HG02678 (cell line): Measurements from ENCODE around the gene FRAS1.

Experiments
- ATAC-seq: cut with Tn5 transposase; IDR thresholded peaks from one replicate; pipeline ENCODE4 v1.9.1; 2021; ENCODE audit warnings: mild to moderate bottlenecking, moderate library complexity; ENCODE audit not compliant: unreplicated experiment

Gene FRAS1

GRCh38 chr4:78567500-78568060 is 510.5 kb downstream of the FRAS1 start:
- no peak for ATAC-seq

GRCh38 chr4:78568640-78569305 is 511.6 kb downstream of the FRAS1 start:
- peak; percentile 63 for ATAC-seq

GRCh38 chr4:78569306-78569821 is 512.2 kb downstream of the FRAS1 start:
- no peak for ATAC-seq

GRCh38 chr4:78570117-78570516 is 513.0 kb downstream of the FRAS1 start:
- no peak for ATAC-seq

- ATAC-seq = no peak
These were observed 514.7 kb downstream of the FRAS1 start for GRCh38 chr4:78571804-78572203.

GRCh38 chr4:78578674-78579425 is 521.7 kb downstream of the FRAS1 start:
- ATAC-seq = no peak

- no peak for ATAC-seq
These were observed 524.5 kb downstream of the FRAS1 start for GRCh38 chr4:78581618-78582017.

- ATAC-seq = no peak
These were observed 527.9 kb downstream of the FRAS1 start for GRCh38 chr4:78584863-78585547.

- no peak for ATAC-seq
These were observed 528.5 kb downstream of the FRAS1 start for GRCh38 chr4:78585633-78586032.

GRCh38 chr4:78588894-78589545 is 531.9 kb downstream of the FRAS1 start:
- no peak for ATAC-seq

- no peak for ATAC-seq
These were observed 534.3 kb downstream of the FRAS1 start for GRCh38 chr4:78591404-78591803.

- ATAC-seq = peak; percentile 58
These were observed 535.1 kb downstream of the FRAS1 start for GRCh38 chr4:78592088-78592783.
